Ecto neural progenitor cell (in vitro differentiated cells): ENCODE data around the gene MVB12B.
"Not testable (repeated sequence)": the region's sequence is repeated elsewhere in the genome, so short reads cannot be mapped to it uniquely, and the experiment has no call there.

Source experiments
- DNase-seq: peaks from one replicate; pipeline ENCODE4 v3.0.0-alpha.2; 2018; ENCODE audit warnings: low spot score

The MVB12B gene

DNA sequence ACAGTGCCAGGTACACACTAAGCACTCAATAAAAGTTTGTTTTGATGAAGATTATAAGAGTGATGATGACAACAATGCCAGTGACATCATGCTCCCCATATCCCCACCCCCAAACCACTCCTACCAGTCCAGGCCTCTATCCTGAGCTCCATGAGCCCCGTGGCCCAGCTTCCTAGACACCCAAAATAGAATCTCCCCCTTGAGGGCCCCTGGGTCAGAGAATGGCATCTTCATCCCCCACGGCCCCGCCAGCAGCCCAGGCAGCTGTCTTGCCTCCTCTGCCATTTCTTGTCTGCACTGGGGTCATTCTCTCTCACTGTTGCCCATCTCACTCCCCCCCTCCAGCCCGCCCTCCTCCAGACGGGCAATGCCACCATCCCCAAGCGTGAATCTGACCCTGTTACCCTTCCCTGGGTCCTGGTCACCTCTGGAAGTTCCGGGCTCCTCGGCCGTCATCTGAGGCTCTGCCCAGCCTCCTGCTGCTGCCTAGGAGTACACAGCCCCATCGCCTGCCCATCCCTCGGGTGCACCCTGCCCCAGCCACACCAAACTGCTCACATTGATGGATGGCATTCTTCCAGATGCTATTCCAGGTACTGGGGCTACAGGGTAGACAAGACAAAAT is 210.3 kb downstream of the MVB12B start:
- no peak for DNase-seq

DNA sequence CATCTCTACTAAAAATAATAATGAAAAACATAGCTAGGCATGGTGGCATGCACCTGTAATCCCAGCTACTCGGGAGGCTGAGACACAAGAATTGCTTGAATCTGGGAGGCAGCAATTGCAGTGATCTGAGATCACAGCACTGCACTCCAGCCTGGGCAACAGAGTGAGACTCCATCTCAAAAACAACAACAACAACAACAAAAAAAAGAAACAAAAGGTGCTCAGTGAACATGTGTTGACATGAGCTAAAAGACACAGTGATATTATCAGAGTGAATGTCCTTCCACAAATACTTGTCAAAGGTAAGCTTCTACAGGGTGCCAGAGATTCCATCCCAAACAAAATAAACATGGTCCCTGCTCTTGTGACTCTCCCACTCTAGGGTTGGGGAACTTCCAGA is 211.9 kb downstream of the MVB12B start:
- DNase-seq: no peak

DNA sequence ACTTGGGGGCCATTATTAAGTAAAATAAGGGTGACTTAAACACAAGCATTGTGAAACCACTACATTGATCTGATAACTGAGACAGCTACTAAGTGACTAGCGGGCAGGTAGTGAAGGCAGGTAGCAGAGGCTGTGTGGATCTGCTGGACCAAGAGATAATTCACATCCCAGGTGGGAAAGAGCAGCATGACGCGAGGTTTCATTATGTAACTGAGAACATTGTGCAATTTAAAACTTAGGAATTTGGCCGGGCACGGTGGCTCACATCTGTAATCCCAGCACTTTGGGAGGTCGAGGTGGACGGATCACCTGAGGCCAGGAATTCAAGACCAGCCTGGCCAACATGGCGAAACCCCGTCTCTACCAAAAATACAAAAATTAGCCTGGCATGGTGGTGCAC is 213.8 kb downstream of the MVB12B start:
- not testable (repeated sequence) for DNase-seq

DNA sequence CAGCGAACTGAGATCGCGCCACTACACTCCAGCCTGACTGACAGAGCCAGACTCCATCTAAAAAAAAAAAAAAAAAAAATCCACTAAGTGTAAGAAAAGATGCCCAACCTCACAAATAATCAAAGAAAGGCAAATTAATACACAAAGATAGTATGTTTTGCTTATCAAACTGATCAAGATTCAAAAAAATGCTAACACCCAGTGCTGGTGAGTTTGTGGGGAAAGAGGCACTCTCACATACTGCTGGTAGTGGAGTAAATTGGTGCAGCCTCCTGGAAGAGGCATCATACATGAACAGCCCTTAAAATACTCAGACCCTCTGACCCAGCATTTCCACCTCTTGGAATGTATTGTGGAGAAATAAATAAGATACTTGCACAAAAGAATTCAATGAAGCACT is 216.9 kb downstream of the MVB12B start:
- DNase-seq: no peak

DNA sequence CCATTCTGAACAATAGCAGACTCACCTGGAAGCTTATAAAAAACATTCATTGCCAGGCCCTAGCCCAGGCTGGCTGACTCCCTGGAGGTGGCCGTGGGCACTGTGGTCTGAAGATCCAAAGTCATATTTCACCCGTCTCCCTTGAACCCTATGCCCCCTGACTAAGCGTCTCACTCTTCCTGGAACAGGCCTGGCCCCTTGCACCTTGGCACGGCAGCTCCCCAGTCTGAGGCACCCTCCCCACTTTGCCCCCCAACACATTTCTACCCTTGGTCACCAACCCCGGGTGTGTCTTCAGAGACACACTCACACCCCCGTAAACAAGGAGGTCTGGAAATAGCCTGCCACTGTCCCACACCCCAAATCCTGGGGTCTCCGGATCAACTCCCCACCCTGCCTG is 218.5 kb downstream of the MVB12B start:
- DNase-seq: no peak

DNA sequence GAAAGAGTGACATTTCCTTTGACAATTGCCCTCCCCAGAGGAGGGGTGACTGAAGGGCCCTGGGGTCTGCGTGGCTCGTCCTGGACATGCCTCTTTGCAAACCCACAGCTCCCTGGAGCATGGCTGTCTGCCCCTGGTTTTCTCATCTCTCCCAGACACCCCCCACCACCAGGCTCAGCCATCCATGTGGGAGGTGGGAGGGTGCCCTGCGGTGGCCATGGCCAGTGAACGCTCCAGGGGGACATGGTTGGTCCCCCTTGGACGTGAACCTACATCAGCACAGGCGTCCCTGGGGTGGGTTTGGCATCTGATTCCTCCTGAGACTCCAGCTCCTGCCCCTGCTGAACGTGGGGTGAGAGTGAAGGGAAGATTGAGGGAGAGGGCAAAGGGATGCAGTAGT is 219.4 kb downstream of the MVB12B start:
- no peak for DNase-seq

DNA sequence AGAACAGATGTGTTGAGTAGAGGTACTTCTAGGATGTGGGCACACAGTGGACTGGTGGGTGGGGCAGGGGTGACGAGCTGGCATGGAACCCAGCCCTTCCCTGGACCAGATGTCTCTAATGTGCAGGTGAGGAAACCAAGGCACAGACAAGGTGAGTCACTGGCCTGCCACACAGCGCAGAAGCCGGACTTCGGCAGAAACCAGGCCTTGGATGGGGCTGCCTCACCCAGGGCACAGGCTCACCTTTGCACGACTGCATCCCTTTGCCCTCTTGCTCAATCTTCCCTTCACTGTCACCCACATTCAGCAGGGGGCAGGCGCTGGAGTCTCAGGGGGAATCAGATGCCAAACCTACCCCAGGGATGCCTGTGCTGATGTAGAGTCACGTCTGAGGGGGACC is 221.7 kb downstream of the MVB12B start:
- DNase-seq: no peak

DNA sequence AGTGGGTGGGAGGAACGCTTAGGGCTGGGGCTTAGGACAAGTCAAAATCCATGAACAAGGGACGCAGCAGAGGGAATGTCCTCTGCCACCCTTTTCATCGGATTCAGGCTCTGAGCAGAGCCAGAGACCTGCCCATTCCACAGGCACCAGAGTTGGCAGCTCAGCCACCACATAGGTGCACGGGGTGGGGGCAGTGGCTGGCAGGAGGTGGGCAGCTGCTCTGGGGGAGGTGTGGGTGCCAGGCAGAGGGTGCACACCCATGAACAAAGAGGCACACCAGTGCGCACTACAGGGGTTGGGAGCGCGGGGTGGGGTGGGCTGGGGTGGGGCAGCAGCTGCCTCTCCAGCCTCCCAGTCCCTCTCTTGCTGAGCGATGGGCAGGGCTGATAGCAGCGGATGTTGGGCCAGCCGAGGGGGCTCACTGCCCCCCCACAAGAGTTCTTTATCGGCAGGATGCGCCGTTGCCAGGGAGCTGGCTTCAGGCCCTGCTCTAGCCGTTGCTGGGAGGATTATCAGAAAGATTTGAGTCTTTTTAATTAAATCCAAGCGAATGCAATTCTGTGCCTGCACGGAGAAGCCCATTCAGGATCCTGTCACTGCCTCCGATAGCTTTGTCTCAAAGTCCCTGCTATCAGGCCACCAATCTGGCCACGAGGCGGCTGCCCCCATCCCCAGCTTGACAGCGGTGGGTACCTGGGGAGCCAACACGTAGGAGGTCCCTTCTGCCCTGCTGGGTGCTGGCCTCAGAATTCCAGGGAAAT is 222.8 kb downstream of the MVB12B start:
- DNase-seq: no peak

DNA sequence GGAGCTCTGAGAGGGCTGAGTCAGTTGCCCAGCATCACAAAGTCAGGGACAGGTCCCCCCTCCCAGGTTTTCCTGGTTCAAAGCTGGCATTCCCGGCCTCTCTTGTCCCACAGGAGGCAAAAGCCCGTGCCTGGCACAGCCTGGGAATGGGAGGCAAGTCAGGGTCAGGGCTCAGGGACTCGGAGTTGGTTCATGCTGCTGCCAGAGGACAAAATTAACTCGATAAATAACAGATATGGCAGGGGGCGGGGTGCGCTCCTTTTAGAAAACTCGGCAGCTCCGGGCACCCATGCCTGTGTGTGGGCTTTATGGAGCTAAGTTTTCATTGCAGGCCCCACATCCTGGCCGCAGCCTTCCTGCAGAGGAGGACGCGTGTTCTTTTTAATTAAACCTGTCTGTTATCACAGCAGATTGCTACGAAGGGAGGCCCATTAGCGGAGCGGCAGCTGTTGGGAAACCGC is 224.3 kb downstream of the MVB12B start:
- no peak for DNase-seq

DNA sequence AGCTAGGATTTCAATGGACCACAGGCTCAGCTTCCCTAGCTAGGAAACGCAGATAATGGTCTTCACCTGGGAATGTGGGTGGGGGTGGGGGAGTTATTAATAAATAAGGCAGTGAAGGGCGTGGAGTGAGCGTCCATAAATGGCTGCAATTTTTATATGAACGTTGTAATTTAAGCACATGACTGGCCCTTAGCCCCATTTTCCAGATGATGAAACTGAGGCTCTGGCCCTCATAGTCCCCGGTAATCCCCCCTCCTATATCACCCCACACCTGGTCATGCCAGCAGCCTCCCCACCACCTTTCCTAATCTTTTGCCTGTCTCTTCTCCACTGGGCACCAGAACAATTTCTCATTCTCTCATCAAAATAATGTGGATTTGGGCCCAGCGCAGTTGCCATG is 225.2 kb downstream of the MVB12B start:
- DNase-seq: no peak

DNA sequence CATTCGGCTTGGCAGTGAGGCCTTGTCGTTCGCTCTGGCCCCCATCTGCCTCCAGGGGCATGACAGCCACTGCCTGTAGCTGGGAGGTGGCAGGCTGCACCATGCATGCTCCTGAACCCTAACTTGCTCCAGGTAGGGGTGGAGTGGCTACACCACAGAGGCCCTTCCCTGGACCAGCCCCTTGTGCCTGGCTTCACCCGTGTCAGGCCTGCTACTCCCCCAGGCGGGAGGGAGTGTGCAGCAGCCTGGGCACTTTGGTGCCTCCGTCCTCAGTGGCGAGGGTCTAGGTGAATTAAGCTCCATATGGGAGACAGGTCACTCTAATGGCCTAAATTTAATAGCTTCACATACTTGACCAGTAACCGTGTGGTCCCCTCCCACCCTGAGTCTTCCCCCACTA is 227.7 kb downstream of the MVB12B start:
- no peak for DNase-seq

DNA sequence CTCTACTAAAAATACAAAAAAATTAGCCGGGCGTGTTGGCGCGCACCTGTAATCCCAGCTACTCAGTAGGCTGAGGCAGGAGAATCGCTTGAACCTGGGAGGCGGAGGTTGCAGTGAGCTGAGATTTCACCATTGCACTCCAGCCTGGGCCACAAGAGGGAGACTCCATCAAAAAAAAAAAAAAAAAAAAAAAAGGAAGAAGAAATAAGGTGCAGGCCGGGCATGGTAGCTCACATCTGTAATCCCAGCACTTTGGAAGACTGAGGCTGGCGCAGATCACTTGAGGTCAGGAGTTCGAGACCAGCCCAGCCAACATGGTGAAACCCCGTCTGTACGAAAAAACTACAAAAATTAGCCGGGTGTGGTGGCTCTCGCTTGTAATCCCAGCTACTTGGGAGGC is 228.8 kb downstream of the MVB12B start:
- DNase-seq: not testable (repeated sequence)
